K562 (cell line): ENCODE data around the gene WDR31.

Source experiments
- CTCF ChIP-seq, 3 experiments: IDR thresholded peaks in 2 of 3; conservative IDR thresholded peaks in 1 of 3; 2 replicates each; pipeline ENCODE4 v1.5.1; 2011 to 2012; ENCODE audit warnings: low read length in 3 of 3, mild to moderate bottlenecking in 3 of 3, control low read depth in 2 of 3, improper control_type of control experiment in 1 of 3, inconsistent platforms in 1 of 3, low read depth in 1 of 3, mixed read lengths in 1 of 3, moderate library complexity in 1 of 3; ENCODE audit not compliant: insufficient read depth in 2 of 3
- ESRRA ChIP-seq: fragments of 450-650 bp; IDR thresholded peaks from 2 replicates; pipeline ENCODE4 v1.6.1; 2014; ENCODE audit warnings: low read depth, mild to moderate bottlenecking, moderate library complexity, borderline replicate concordance
- POLR2A ChIP-seq: fragments of 450-650 bp; conservative IDR thresholded peaks from 2 replicates; pipeline ENCODE4 v1.6.1; 2016
- POLR2H ChIP-seq: IDR thresholded peaks from 2 replicates; pipeline ENCODE4 v1.6.1; 2016; ENCODE audit warnings: missing genetic modification characterization, low read depth, mild to moderate bottlenecking, control low read depth, missing compliant biosample characterization, moderate library complexity

GRCh38 chr9:113316030-113316429, 24.0 kb downstream of the WDR31 start:
- TF ChIP-seq POLR2A: no peak
- TF ChIP-seq ESRRA: no peak
- no peak for TF ChIP-seq CTCF (IDR thresholded peaks at IDR 0.05 in 2 of 3, conservative IDR thresholded peaks at IDR 0.05 in 1 of 3; ENCODE audit: insufficient read depth in 2 of 3, low read depth in 1 of 3, low read length in 3 of 3)
- no peak for TF ChIP-seq POLR2H
